ENCODE data around the gene METTL5.

Gene METTL5

DNA sequence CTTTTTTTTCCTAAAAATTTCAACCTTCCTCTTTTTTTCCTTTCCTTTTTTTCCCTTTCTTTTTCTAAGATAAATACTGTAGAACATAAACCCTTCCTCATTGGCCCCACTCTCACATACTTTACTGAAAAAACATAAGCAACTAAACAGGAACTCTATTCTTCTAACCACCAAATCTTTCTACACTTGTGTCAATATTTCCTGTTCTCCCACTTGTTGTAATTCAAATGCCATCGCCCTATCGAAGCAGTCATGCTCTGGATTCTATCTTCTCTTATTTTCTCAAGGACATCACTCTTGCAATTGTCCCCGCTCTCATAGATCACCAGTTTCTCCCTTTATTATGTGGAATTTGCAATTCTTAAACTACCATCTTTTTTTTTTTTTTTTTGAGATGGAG, 46.3 kb downstream of the METTL5 start:
- no peak for DNase-seq

DNA sequence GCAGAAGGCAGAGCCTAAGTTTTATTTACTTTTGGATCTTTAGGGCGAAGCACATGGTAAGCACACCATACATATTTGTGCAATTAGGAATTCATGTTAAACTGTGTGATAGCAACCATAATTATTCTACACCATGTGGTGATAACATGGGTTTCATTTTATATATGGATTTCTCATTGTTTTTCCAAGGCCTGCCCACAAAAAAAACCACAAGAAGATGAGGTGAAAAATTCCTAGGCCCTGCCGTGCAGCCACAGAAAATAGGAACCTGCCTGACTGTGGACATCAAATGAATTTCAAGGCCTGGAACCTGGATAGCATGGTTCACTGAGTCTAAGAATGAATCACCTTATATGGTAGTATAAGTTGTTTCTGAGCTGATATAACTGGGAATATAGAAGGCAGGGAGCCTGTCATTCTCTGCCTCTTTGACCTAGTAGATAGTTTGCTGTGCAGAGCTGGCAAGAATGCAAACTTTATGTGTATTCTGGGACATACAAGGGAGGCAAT, 48.4 kb downstream of the METTL5 start:
- no peak for DNase-seq

DNA sequence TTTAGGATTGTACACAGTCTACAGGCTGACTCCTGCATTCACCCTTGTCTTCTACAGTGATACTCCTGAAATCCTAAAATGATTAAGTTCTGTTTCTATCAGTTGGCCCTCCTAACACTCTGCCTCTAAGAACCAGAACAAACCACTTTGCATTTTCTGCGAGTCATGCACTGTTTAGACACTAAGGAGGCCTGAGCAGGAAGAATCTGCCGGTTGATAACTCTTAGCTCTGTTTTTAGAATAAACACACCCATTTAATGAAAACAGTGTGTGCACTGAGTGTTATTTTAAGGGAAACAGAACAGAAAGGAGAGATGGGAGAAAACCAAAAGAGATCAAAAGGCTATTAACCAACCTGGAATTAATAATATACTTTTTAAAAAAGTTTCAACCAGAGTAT, 48.9 kb downstream of the METTL5 start:
- no peak for DNase-seq

- DNase-seq = no peak
Observed at GRCh38 chr2:169775354-169775753, 49.4 kb downstream of the METTL5 start.

- no peak for DNase-seq
Observed at GRCh38 chr2:169772651-169773050, 52.1 kb downstream of the METTL5 start.

GRCh38 chr2:169771612-169772011, 53.1 kb downstream of the METTL5 start:
- no peak for DNase-seq

- no peak for DNase-seq
Observed at GRCh38 chr2:169771021-169771420, 53.7 kb downstream of the METTL5 start.

DNA sequence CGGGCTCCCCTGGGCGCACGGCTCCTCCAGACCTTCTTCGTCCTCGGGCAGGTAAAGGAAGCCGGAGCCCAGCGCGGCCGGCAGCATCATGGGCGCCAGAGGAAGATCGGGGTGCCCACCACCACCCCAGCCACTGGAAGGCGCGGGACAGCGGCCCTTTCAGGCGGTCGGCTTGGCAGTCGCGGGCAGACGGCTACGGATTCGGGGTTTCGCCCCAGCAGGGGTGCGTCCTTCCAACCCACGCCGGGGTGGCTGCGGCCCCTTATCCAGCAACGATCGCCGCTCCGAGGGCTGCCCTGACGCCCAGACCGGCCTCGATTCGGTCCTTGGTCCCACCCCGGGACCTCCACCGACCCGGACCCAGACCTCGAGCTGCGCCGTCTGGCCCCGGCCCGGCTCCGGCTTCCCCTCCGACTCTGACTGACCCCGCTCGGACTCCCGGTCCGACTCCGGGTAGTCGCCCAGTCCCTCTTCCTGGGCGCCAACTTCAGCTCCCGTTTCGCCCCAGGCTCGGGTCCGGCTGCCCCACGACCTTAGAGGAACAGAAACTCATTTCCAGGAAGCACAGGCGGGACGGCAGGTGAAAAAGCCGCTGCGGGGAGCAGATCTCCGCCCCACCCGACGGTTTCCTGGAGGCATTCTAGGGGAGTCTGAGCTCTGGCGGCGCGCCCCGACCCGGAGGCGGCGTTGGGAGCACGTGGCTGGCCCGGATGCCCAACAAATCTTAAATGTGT, 56.3 kb downstream of the METTL5 start:
- peak; percentile 61 for DNase-seq

GRCh38 chr2:169767243-169767888, 57.3 kb downstream of the METTL5 start:
- DNase-seq = peak; percentile 71

GRCh38 chr2:169765523-169765922, 59.2 kb downstream of the METTL5 start:
- DNase-seq = no peak

DNA sequence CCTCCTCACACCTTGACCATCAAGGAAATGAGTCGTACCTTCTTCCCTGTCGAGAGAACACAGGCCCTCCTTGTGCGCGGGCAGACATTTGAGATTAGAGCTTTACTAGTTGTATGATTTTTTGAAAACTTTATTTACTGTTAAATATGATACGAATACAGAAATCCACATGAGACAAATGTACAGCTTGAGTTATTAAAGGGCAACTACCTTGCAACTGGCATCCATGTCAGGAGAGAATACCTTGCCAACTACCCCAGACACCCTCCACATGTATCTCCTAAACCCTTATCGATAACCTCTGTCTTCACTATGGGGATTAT, 62.8 kb downstream of the METTL5 start:
- no peak for DNase-seq

Data from stimulated activated CD4-positive, alpha-beta T cell treated with anti-CD3 and anti-CD28 coated beads, Interleukin-15, amount 100 ng/mL, for 24 hours (primary cell).